Measurements from ENCODE around the gene LIG4. TPM values are rescaled to one million over a fixed set of nuclear protein-coding genes. Genes with fewer than 3 reads are reported as not detected.

LIG4 gene
- total RNA-seq, 1 donor, result 10.1 TPM

DNA sequence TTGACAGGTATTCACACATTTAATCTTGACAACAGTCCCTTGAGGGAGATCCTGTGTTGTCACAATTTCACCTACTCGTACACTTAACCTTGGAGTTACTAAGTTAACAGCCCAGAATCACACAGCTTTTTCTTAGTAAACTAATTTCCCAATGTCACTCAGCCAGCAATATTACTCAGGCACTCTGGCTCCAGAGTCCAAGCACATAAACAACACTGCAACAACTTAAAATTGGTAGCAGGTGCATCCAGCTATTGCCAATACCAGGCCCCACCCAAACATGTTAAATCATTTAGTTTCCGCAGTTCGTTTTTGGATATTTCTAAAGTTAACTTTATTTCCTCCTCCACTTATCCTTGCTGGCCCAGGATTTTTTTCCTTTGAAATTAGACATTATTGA, 32.7 kb downstream of the LIG4 start:
- H3K27me3 ChIP-seq (ENCODE audit: insufficient read depth, low read length), result no peaks in the 10 kb centered on the region
- no peak for DNase-seq (ENCODE audit: insufficient read length, low spot score, missing footprints)

DNA sequence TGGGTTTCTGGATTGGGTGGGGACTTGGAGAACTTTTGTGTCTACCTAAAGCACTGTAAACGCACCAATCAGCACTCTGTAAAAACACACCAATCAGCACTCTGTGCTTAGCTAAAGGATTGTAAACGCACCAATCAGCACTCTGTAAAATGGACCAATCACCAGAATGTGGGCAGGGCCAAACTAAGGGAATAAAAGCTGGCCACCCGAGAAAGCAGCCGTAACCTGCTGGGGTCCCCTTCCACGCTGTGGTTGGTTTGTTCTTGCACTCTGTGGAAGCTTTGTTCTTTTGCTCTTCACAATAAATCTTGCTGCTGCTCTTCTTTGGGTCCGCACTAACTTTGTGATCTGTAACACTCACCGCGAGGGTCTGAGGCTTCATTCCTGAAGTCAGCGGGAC, 37.3 kb downstream of the LIG4 start:
- no peak overlapping the region for H2AFZ ChIP-seq (ENCODE audit: low read length)
- H3K36me3 ChIP-seq (ENCODE audit: insufficient read depth, low read length), result no peaks in the 10 kb centered on the region
- H3K4me2 ChIP-seq (ENCODE audit: insufficient read depth, low read length), result no peak overlapping the region
- no peaks in the 10 kb centered on the region for H3K27me3 ChIP-seq (ENCODE audit: insufficient read depth, low read length)
- H3K27ac ChIP-seq (ENCODE audit: low read depth, low read length), result no peak overlapping the region
- no peak for DNase-seq (ENCODE audit: insufficient read length, low spot score, missing footprints)
- no peak overlapping the region for H3K4me3 ChIP-seq (ENCODE audit: insufficient read depth, low read length)
- TF ChIP-seq, protein P1, sequence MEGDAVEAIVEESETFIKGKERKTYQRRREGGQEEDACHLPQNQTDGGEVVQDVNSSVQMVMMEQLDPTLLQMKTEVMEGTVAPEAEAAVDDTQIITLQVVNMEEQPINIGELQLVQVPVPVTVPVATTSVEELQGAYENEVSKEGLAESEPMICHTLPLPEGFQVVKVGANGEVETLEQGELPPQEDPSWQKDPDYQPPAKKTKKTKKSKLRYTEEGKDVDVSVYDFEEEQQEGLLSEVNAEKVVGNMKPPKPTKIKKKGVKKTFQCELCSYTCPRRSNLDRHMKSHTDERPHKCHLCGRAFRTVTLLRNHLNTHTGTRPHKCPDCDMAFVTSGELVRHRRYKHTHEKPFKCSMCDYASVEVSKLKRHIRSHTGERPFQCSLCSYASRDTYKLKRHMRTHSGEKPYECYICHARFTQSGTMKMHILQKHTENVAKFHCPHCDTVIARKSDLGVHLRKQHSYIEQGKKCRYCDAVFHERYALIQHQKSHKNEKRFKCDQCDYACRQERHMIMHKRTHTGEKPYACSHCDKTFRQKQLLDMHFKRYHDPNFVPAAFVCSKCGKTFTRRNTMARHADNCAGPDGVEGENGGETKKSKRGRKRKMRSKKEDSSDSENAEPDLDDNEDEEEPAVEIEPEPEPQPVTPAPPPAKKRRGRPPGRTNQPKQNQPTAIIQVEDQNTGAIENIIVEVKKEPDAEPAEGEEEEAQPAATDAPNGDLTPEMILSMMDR (IDR thresholded peaks at IDR 0.05; ENCODE audit: extremely low read depth, low read depth, low read length), result no peak
- H4K20me1 ChIP-seq (ENCODE audit: insufficient read depth, low read length), result no peaks in the 10 kb centered on the region
- no peaks in the 10 kb centered on the region for H3K79me2 ChIP-seq (ENCODE audit: insufficient read depth, low read length)
- H3K4me1 ChIP-seq (ENCODE audit: insufficient read depth, low read length), result no peaks in the 10 kb centered on the region
- H3K9me3 ChIP-seq (ENCODE audit: low read depth, low read length), result no peaks in the 10 kb centered on the region

More for the DNA sequence above, 32.7 kb downstream of the LIG4 start:
- Histone ChIP-seq H4K20me1 (ENCODE audit: insufficient read depth, low read length) (no peaks in the 10 kb centered on the region), H3K9me3 (ENCODE audit: low read depth, low read length) (no peaks in the 10 kb centered on the region), H3K4me3 (ENCODE audit: insufficient read depth, low read length) (no peak overlapping the region), H2AFZ (ENCODE audit: low read length) (no peak overlapping the region), H3K4me1 (ENCODE audit: insufficient read depth, low read length) (no peaks in the 10 kb centered on the region), H3K27ac (ENCODE audit: low read depth, low read length) (no peak overlapping the region), H3K79me2 (ENCODE audit: insufficient read depth, low read length) (no peaks in the 10 kb centered on the region), H3K36me3 (ENCODE audit: insufficient read depth, low read length) (no peaks in the 10 kb centered on the region), H3K4me2 (ENCODE audit: insufficient read depth, low read length) (no peak overlapping the region)
- TF ChIP-seq, protein P1 (IDR thresholded peaks at IDR 0.05; ENCODE audit: extremely low read depth, low read depth, low read length), result no peak

DNA sequence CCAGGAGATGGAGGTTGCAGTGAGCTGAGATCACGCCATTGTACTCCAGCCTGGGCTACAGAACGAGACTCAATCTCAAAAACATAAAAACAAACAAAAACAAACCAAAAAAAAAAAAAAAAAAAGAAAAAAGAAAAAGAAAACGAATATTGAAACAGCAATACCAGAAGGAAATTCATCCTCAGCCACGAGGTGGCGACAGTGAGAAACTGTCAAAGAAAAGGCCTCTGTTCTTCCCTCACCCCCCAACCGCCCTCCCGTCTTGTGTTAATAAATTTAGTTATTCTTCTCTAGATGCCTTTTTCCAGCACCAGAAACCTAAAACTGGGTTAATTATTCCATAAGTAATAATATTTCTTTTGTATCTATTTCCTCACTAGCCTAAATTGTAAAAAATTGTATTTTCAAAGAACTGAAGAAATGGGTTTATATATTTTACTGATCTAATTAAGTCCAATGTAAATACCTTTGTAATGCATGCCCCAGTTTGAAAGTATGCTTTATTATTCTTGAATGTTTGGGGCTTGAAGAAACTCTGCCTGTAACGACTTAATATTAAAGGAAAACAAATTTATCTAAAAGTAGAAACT, 38.6 kb downstream of the LIG4 start:
- H3K27me3 ChIP-seq (ENCODE audit: insufficient read depth, low read length), result no peaks in the 10 kb centered on the region
- H3K9me3 ChIP-seq (ENCODE audit: low read depth, low read length), result no peaks in the 10 kb centered on the region
- H3K4me2 ChIP-seq (ENCODE audit: insufficient read depth, low read length), result no peak overlapping the region
- H3K4me3 ChIP-seq (ENCODE audit: insufficient read depth, low read length), result no peak overlapping the region
- H3K79me2 ChIP-seq (ENCODE audit: insufficient read depth, low read length), result no peaks in the 10 kb centered on the region
- no peak overlapping the region for H2AFZ ChIP-seq (ENCODE audit: low read length)
- peak; percentile 35 for DNase-seq (ENCODE audit: insufficient read length, low spot score, missing footprints)
- TF ChIP-seq, protein P1 (IDR thresholded peaks at IDR 0.05; ENCODE audit: extremely low read depth, low read depth, low read length), result peak; percentile 59
- H3K27ac ChIP-seq (ENCODE audit: low read depth, low read length), result no peak overlapping the region
- no peaks in the 10 kb centered on the region for H4K20me1 ChIP-seq (ENCODE audit: insufficient read depth, low read length)
- no peaks in the 10 kb centered on the region for H3K36me3 ChIP-seq (ENCODE audit: insufficient read depth, low read length)
- H3K4me1 ChIP-seq (ENCODE audit: insufficient read depth, low read length), result no peaks in the 10 kb centered on the region

DNA sequence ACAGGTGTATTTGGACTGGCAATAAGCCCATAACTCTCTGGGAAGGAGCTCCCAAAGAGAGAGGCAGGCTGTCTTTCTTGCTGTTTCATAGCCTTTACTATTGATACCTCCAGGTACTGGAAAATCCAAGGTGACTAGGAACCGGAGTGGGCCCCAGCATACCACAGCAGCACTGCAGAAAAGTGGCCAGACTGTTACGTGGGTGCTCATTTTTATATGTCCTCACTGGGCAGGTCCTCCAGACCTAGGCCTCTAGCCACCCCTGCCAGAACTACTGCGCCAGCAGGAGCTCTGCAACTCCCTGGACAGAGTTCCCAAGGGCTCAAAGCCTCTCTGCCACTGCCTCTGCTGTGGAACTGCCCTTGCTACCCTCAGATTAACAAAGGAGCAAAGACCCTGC, 46.4 kb downstream of the LIG4 start:
- TF ChIP-seq, protein P1 (IDR thresholded peaks at IDR 0.05; ENCODE audit: extremely low read depth, low read depth, low read length), result no peak
- H2AFZ ChIP-seq (ENCODE audit: low read length), result no peak overlapping the region
- H3K4me1 ChIP-seq (ENCODE audit: insufficient read depth, low read length), result no peaks in the 10 kb centered on the region
- no peaks in the 10 kb centered on the region for H4K20me1 ChIP-seq (ENCODE audit: insufficient read depth, low read length)
- no peak overlapping the region for H3K4me2 ChIP-seq (ENCODE audit: insufficient read depth, low read length)
- no peaks in the 10 kb centered on the region for H3K9me3 ChIP-seq (ENCODE audit: low read depth, low read length)
- no peak overlapping the region for H3K4me3 ChIP-seq (ENCODE audit: insufficient read depth, low read length)
- H3K36me3 ChIP-seq (ENCODE audit: insufficient read depth, low read length), result no peaks in the 10 kb centered on the region
- H3K27me3 ChIP-seq (ENCODE audit: insufficient read depth, low read length), result no peaks in the 10 kb centered on the region
- no peaks in the 10 kb centered on the region for H3K79me2 ChIP-seq (ENCODE audit: insufficient read depth, low read length)
- DNase-seq (ENCODE audit: insufficient read length, low spot score, missing footprints), result no peak
- no peak overlapping the region for H3K27ac ChIP-seq (ENCODE audit: low read depth, low read length)

All from osteoblast (primary cell).